Breast epithelium (tissue), 3 donors: Measurements from ENCODE around the gene VPS33B.

Experiments
- POLR2AphosphoS5 ChIP-seq, 3 donors: sonication (generic); formaldehyde crosslinking; IDR thresholded peaks; one replicate each; pipeline ENCODE4 v1.6.1; 2017; ENCODE audit warnings: antibody characterized with exemption in 3 of 3
- TF ChIP-seq, protein P1 (sequence below), 3 donors: fragments of 450-650 bp; IDR thresholded peaks; one replicate each; pipeline ENCODE4 v1.5.1; 2016 to 2017; ENCODE audit warnings: antibody characterized with exemption in 3 of 3, mild to moderate bottlenecking in 3 of 3, moderate library complexity in 3 of 3

DNA sequence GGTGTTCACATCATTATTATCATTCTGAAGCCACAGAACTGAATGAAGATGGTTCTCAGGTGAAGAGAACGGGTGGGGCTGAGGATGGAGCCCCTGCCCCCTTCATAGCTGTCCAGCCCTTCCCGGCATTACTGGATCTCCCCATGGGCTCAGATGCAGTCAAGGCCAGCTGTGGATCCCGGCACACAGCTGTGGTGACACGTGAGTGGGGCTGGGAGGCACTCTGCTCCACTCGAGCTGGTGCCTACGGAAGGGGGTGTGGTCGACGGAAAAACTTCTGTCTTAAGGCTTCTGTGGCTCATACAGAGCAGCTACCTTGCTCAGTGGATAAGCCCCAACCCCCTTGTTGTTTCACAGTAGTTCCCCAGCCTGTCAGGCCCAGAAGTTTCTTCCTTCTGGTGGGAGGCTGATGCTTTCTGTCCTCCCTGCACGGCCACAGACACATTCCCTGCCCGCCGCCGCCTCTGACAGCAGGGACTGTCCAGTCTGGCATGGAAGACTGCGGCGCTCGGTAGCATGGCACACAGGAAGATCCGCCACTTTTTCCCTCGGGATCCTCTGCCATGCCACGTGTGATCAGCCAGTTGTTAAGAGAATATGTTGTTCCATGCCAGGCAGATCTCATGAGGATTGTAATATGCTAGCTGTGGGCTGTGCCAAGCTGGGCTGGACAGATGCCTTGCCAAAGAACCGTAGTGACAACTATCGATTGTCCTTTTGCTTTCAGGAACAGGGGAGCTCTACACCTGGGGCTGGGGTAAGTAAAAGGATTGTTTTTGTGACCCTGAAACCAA, 61.9 kb downstream of the VPS33B start:
- TF ChIP-seq, protein P1, sequence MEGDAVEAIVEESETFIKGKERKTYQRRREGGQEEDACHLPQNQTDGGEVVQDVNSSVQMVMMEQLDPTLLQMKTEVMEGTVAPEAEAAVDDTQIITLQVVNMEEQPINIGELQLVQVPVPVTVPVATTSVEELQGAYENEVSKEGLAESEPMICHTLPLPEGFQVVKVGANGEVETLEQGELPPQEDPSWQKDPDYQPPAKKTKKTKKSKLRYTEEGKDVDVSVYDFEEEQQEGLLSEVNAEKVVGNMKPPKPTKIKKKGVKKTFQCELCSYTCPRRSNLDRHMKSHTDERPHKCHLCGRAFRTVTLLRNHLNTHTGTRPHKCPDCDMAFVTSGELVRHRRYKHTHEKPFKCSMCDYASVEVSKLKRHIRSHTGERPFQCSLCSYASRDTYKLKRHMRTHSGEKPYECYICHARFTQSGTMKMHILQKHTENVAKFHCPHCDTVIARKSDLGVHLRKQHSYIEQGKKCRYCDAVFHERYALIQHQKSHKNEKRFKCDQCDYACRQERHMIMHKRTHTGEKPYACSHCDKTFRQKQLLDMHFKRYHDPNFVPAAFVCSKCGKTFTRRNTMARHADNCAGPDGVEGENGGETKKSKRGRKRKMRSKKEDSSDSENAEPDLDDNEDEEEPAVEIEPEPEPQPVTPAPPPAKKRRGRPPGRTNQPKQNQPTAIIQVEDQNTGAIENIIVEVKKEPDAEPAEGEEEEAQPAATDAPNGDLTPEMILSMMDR (IDR thresholded peaks at IDR 0.05) = no peak
- TF ChIP-seq POLR2AphosphoS5 (IDR thresholded peaks at IDR 0.05) = no peak
